ENCODE data around the gene ALX4. TPM values are rescaled to one million over a fixed set of nuclear protein-coding genes. Genes with fewer than 3 reads are reported as not detected.

The ALX4 gene
- polyA plus RNA-seq, 1 donor from 2014 or later = not detected

DNA sequence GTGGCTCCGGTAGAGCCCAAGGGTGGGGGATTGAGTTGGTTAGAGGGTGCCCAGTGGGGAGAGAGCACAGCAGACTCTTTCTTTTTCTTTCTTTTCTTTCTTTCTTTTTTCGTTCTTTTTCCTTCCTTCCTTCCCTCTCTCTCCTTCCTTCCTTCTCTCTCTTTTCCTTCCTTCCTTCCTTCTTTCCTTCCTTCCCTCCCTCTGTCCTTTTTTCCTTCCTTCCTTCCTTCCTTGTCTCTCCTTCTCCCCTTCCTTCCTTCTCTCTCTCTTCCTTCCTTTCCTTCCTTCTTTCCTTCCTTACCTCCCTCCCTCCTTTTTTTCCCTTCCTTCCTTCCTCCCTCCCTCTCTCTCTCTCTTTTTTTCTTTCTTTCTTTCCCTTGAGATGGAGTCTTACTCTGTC, 4.8 kb upstream of the ALX4 start:
- Mint-ChIP-seq H3K36me3 (no peaks in the 10 kb centered on the region), H3K27me3 (peaks cover 78% of the 10 kb centered on the region), H3K4me3 (peak overlapping the region in 1 of 4 donors; percentile 12), H3K4me1 (peaks cover 3 to 14% (median 11%) of the 10 kb centered on the region in 3 donors), H3K27ac (peak overlapping the region in 1 of 3 donors; percentile 46), H3K9me3 (no peaks in the 10 kb centered on the region)

DNA sequence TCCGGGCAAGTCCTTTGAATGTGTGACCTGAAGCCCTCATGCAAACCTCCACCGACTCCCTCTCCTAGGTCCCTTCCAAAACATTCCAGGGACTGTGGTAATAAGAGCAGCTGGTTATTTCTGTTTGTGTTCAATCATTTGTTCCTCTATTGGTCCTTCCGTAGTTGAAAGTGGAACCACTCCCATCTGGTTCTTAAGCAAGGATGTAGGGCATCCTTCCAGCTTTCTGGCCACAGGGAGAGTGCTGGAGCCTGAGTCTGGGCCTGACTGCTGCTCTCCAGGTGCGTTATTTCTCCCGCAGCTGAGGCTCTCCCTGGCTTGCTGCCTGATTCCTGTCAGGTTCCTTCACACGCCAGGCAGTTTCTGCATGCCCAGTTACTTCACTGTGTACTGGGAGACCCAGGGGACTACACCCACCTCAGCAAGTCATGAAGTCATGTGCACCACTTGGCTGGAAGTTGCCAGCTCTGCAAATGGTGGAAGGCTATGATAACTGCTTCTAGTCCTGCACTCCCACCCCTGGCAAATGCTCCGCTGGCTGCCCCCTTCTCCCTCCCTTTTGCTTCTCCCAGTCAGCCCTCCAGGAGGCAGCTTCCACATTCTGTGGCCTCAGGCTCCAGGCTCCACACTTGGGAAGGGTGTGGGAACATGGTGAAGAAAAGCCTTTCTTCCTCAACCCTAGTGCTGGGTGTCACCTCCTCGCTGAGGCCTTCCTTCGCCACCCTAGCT, 4.0 kb upstream of the ALX4 start:
- H3K9me3 Mint-ChIP-seq = no peaks in the 10 kb centered on the region
- no peaks in the 10 kb centered on the region for H3K36me3 Mint-ChIP-seq
- H3K4me1 Mint-ChIP-seq = peaks cover 3 to 12% (median 11%) of the 10 kb centered on the region in 3 donors
- H3K27me3 Mint-ChIP-seq = peaks cover 74% of the 10 kb centered on the region
- peak overlapping the region in 1 of 3 donors; percentile 46 for H3K27ac Mint-ChIP-seq
- peak overlapping the region in 2 of 4 donors; percentile 12 to 19 for H3K4me3 Mint-ChIP-seq

DNA sequence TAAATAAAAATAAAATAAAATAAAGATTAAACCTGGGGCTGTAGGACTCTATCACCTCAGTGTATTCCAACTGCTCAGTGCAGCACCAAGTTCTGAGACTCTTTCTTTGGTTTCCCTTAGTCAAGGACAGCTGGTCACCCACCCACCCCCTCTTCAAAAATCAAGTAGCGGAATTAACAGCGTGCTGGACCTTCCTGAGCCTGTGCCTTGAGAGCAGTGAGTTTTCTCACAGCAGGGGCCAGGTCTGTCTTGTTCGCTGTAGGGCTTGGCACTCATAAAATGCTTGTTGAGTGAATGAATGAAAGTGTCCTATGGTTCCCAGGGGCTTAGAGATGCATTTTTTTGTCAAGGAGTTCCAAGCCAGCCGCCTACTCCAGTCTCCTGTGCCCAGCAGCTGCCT, 2.9 kb upstream of the ALX4 start:
- H3K36me3 Mint-ChIP-seq = no peaks in the 10 kb centered on the region
- H3K27ac Mint-ChIP-seq = no peak overlapping the region
- no peaks in the 10 kb centered on the region for H3K9me3 Mint-ChIP-seq
- H3K4me3 Mint-ChIP-seq = peak overlapping the region in 1 of 4 donors; percentile 10
- peaks cover 70% of the 10 kb centered on the region for H3K27me3 Mint-ChIP-seq
- H3K4me1 Mint-ChIP-seq = peaks cover 3 to 12% (median 11%) of the 10 kb centered on the region in 3 donors

DNA sequence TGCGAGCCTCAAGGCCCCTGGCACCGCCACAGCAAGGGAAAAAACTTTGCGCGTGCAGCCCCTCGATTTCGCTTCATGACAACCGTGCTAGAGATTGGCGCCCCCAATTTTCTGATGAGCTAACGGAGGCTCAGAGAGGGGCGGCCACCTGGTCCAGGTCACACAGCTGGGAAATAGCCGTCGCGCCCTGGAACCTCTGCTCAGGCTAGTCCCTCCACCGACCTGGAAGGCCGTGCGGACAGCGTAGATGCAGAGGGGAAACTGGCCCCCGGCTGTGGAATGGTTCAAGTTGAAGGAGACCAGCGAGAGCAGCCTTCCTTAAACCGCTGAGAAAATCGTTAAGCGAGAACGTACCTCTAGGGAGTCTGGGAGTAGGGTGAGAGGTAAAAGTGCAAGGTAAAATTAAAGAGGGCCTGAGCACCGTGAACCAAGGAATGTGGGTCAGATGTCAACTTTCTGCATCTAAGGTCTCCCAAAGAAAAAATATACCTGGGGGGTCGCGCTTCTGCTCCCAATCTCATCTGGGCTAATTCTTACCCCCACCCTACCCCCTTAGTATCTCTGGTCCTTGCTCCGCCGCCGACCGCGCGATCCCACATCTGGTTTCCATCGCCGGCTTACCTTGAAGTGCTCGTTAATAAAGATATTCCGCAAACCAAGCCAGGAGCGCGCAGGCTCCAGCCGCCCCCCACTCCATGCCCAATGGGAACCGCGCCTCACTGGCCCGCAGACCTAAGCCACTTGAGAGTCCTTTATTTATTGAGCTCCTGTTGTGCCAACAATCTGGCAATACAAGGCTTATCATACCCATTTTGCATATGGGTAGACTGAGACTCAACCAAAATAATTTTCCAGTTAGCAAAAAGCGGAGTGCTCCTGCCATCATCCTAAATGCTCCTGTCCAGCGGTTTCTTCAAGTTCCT, 1.7 kb upstream of the ALX4 start:
- H3K4me1 Mint-ChIP-seq = peaks cover 6 to 14% (median 11%) of the 10 kb centered on the region in 3 donors
- no peaks in the 10 kb centered on the region for H3K36me3 Mint-ChIP-seq
- peak overlapping the region in 2 of 4 donors; percentile 27 to 58 for H3K4me3 Mint-ChIP-seq
- peaks cover 68% of the 10 kb centered on the region for H3K27me3 Mint-ChIP-seq
- peak overlapping the region; percentile 59 to 88 (median 85) for H3K27ac Mint-ChIP-seq
- H3K9me3 Mint-ChIP-seq = no peaks in the 10 kb centered on the region

DNA sequence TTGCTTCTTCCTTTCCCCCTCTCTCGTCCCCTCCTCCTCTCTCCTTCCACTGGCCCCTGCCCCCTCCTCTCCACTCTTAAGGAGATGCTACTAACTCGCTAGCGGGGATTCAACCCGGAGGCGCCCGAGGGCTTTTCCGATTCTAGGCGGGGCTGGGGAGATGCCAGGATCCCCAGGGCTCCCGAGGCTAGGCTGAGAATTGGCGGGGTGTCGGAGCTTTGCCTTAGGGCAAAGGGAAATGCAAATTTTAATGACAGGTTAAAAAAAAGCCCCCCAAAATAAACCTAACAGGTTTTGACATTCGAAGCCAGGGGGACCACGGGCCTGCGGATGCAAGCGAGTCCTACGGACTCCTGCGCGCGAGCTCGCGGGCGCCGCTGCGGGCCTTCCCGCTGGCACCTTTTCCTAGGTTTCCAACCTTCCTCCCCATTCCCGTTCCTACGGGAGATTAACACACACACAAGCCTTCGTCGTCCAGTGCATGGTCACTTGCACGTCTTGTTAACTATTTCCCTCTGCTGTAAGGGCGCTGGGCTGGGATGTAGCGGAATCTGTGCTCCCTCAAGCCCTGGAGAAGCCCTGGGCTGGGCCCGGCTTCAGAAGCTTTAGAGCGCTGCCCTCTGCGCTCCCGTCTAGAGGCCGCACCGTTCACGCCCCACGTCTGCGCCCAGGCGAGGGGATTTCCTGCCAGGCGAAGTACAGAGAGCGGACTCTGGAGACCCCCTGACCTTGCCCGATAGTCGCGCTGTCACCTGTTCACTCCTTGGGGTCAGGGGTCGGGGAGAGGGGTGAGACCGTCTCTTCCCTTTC, 729 bp upstream of the ALX4 start:
- Mint-ChIP-seq H3K36me3 (no peaks in the 10 kb centered on the region), H3K4me1 (peaks cover 5 to 15% (median 13%) of the 10 kb centered on the region in 3 donors), H3K4me3 (peak overlapping the region in 2 of 4 donors; percentile 81 to 83), H3K27me3 (peaks cover 73% of the 10 kb centered on the region), H3K9me3 (no peaks in the 10 kb centered on the region), H3K27ac (peak overlapping the region in 1 of 3 donors; percentile 73)

DNA sequence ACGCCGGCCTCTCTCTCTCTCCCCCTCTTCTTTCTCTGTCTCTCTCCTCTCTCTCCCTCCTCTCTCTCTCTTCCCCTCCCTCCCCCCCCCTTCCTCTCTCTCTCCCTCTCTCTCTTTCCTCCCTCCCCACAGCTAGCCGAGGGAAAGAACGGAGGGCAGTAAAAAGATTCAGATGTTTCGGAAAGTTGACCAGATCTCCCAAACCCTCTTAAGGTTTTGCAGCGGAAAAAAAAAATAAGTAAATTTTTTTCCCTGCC, 195 bp upstream of the ALX4 start:
- H3K9me3 Mint-ChIP-seq = no peaks in the 10 kb centered on the region
- H3K4me3 Mint-ChIP-seq = peak overlapping the region in 1 of 4 donors; percentile 45
- peak overlapping the region in 1 of 3 donors; percentile 47 for H3K27ac Mint-ChIP-seq
- no peaks in the 10 kb centered on the region for H3K36me3 Mint-ChIP-seq
- H3K27me3 Mint-ChIP-seq = peaks cover 73% of the 10 kb centered on the region
- H3K4me1 Mint-ChIP-seq = peaks cover 6 to 17% (median 14%) of the 10 kb centered on the region in 3 donors

DNA sequence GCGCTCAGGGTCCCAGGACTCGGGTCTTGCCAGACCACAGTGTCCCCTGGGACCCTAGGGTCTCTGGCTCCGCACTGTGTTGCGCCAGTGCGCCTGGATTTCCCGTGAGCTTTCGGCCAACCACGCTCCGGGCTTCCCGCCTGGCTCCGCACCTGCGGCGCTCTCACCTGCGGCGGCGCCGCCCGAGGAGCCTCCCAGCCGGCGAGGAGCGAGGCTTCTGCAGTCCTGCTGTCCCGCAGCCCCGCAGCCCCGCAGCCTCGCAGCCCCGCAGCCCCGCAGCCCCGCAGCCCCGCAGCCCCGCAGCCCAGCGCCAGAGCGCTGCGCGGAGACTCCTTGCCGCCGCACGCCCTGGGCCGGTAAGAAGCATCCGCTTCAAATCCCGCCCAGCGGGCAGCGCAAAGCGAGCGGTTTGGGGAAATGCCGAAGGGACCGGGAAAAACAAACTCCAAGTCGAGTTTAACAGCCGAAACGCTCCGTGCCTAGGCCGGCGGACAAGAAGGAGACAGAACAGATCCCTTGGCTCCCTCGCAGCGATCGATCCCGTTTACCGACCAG, 939 bp downstream of the ALX4 start:
- Mint-ChIP-seq H3K9me3 (no peaks in the 10 kb centered on the region), H3K27me3 (peaks cover 75% of the 10 kb centered on the region), H3K4me3 (peak overlapping the region in 3 of 4 donors; percentile 41 to 89 (median 58)), H3K36me3 (no peaks in the 10 kb centered on the region), H3K27ac (peak overlapping the region in 1 of 3 donors; percentile 59), H3K4me1 (peaks cover 9 to 22% (median 15%) of the 10 kb centered on the region in 3 donors)

DNA sequence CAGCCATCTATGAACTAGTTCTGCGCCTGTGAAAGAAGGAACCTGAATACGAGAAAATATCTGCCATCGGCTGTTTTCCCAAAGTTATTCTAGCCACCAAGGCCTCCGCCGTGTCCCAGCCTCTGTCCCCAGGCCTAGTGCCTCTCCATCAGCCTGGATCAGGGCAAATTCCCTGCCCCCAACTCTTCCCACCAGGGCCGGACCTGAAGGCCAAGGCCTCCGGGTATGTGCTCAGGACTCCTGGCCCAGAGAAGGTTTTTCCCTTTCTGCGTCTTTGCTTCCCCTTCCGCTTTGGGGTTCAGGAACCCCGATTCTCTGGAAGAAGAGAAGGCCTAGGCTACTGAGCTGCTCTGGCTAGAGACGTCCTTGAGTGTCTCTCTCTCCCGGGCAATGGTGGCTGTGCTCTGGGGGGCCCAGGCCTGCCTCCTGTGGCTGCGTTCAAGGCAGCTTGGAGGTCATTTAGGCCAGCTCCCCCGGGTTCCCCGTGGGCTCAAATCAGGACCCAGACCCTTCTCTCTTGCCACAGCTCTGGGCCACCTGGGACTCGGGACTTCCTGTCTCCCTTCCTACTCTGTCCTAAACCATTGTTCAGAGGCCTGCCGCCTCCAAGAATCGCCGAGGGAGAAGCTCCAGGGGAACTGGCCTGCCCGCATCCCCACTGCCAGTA, 1.6 kb downstream of the ALX4 start:
- Mint-ChIP-seq H3K27ac (peak overlapping the region in 1 of 3 donors; percentile 43), H3K36me3 (no peaks in the 10 kb centered on the region), H3K27me3 (peaks cover 75% of the 10 kb centered on the region), H3K4me3 (peak overlapping the region in 1 of 4 donors; percentile 29), H3K9me3 (no peaks in the 10 kb centered on the region), H3K4me1 (peaks cover 9 to 22% (median 16%) of the 10 kb centered on the region in 3 donors)

DNA sequence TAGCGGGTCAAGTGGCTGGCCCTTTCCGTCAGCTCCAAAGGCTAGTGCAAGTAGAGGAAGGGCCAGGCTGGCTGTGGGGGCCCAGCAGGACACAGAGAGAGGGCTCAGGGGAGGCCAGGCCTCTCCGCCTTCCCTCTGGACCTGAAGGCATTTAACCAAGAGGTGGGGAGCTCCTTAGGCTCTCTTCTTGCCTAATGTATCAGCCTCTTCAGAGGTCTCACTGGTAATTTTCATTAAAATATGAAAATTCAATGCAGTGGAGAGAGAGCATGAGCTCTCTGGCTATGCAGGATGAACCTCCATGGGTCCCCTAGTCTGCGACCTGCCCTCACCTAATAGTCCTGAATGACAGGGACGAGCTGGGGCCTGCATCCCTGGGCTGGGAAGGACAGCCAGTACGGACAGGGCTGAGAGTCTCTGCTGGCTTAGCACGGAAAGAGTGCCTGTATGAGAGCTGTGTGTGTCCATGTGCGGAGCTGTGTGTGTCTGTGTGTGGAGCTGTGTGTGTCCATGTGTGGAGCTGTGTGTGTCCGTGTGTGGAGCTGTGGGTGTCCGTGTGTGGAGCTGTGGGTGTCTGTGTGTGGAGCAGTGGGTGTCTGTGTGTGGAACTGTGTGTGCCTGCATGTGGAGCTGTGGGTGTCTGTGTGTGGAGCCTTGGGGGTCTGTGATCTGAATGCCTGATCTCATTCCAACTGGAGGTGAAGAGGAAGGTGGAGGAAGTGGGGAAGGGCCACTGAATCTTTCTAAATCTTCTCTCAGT, 2.4 kb downstream of the ALX4 start:
- Mint-ChIP-seq H3K9me3 (no peaks in the 10 kb centered on the region), H3K4me1 (peaks cover 9 to 22% (median 16%) of the 10 kb centered on the region in 3 donors), H3K4me3 (peak overlapping the region in 2 of 4 donors; percentile 5 to 24), H3K27me3 (peaks cover 77% of the 10 kb centered on the region), H3K27ac (peak overlapping the region in 1 of 3 donors; percentile 63), H3K36me3 (no peaks in the 10 kb centered on the region)

DNA sequence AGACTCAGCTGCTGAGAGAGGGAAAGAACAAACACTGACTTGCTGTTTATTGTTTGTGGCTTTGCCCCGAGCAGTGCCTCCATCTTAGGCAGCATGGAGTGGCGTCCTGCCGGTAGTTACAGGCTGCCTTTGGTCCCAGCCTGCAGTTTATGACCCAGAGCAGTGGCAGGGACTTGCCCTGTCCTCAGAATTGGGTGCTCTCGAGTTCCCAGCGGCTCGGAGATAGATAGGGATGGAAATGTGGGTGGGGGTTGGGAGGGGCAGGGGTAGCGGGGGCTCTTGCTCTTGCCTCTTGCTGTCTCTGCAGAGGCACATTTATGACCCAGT, 3.1 kb downstream of the ALX4 start:
- peak overlapping the region in 2 of 3 donors; percentile 52 to 82 for H3K27ac Mint-ChIP-seq
- peaks cover 74% of the 10 kb centered on the region for H3K27me3 Mint-ChIP-seq
- H3K36me3 Mint-ChIP-seq = no peaks in the 10 kb centered on the region
- H3K4me3 Mint-ChIP-seq = peak overlapping the region in 3 of 4 donors; percentile 85 to 94 (median 94)
- no peaks in the 10 kb centered on the region for H3K9me3 Mint-ChIP-seq
- H3K4me1 Mint-ChIP-seq = peaks cover 9 to 17% (median 16%) of the 10 kb centered on the region in 3 donors

DNA sequence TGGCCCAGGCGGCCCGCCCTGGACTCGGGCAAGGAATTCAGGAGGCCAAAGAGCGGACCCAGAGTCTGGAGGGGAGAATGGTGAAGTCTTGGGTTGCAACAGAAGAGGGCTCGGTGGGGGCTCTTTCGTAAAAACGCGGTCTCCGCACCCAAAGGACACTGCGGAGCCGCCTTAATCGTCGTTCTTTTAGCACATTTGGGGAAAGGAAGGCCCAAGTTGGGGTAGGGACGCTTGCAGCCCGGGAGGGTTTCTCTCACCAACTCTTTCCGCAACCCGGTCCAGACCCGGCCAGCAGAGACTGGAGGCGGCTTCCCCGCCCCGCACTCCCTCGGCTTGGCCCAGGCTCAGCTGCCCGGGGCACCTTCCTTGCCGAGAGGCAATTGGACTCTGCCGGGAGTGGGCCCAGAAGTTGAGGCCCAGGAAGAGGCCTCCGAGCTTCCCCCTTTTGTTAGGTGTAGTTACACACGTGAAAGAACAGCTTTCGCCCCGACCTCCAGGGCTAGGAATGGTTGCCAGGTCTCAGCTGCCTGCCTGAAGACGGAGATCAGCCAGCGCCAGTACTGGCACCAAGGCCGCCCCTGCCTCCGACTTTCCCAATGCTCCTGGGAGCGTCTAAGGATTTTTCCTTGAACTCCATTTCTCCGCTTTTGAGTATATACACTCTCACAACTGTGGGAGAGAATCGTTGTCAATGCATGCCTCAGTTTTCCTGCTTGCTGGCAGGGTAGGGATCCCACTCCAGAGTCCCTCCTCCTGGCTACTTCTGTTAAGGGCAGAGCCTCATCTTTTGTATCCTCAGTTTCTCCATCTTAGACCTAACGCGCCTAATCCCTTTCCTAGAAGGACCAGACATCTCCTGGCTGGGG, 3.7 kb downstream of the ALX4 start:
- Mint-ChIP-seq H3K4me3 (peak overlapping the region; percentile 85 to 94 (median 94)), H3K36me3 (no peaks in the 10 kb centered on the region), H3K9me3 (no peaks in the 10 kb centered on the region), H3K27ac (peak overlapping the region; percentile 74 to 82 (median 79)), H3K27me3 (peaks cover 74% of the 10 kb centered on the region), H3K4me1 (peaks cover 9 to 16% (median 16%) of the 10 kb centered on the region in 3 donors)

DNA sequence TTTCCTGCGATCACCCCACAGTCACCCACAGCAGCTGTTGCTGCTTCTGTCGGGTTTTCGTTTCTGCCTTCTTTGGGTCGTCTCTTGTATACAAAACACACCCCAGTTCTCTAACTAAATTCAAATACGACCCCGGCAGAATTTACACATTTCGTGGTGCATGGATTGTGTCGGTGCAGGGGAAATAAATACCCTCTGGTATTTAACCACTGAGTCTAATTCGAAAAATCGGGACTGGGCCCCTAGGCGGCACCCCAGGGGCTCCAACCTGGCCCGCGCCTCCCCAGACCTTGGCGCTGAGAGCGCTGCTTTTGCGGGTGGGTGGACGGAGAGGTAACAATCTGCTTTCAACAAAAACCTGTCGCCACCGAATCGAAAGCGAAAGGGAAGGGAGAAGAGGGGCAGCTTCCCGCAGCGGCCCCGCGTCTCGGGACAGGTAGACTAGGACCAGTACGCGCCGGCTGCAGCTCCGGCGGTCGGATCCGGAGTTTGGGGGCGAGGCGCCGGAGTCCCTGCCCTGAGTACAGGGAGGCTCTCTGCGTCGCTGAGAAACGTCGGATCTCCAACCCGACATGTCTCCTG, 4.4 kb downstream of the ALX4 start:
- Mint-ChIP-seq H3K27me3 (peaks cover 71% of the 10 kb centered on the region), H3K9me3 (no peaks in the 10 kb centered on the region), H3K4me3 (peak overlapping the region; percentile 85 to 94 (median 94)), H3K36me3 (no peaks in the 10 kb centered on the region), H3K27ac (peak overlapping the region; percentile 74 to 82 (median 79)), H3K4me1 (peaks cover 9 to 16% (median 15%) of the 10 kb centered on the region in 3 donors)
